Fibroblast of lung (primary cell): Measurements from ENCODE around the gene GPR42. TPM values are rescaled to one million over a fixed set of nuclear protein-coding genes. Genes with fewer than 3 reads are reported as not detected.
"Not testable (repeated sequence)": the region's sequence is repeated elsewhere in the genome, so short reads cannot be mapped to it uniquely, and the experiment has no call there.

Source experiments
- DNase-seq, 2 donors: peaks; one replicate each; pipeline versions ENCODE4 v3.0.0 to v3.0.0-alpha.2; 2010; ENCODE audit warnings: low read depth in 2 of 2
- H2AFZ ChIP-seq: 2 replicates; pipeline ENCODE4 v1.5.1; 2012; ENCODE audit warnings: low read length, control low read depth, inconsistent platforms
- H3K27ac ChIP-seq: 2 replicates; pipeline ENCODE4 v1.5.1; 2011; ENCODE audit warnings: low read length, control low read depth; ENCODE audit not compliant: insufficient read depth
- H3K27me3 ChIP-seq: 2 replicates; pipeline ENCODE4 v1.5.1; 2011; ENCODE audit warnings: mild to moderate bottlenecking, low read length; ENCODE audit not compliant: control insufficient read depth, insufficient read depth
- H3K36me3 ChIP-seq: 2 replicates; pipeline ENCODE4 v1.5.1; 2011; ENCODE audit warnings: low read length; ENCODE audit not compliant: control insufficient read depth, insufficient read depth
- H3K4me1 ChIP-seq: 2 replicates; pipeline ENCODE4 v1.5.1; 2011; ENCODE audit warnings: low read length; ENCODE audit not compliant: control insufficient read depth, insufficient read depth; ENCODE audit errors: extremely low read depth
- H3K4me2 ChIP-seq: 2 replicates; pipeline ENCODE4 v1.5.1; 2011; ENCODE audit warnings: low read length, control low read depth; ENCODE audit not compliant: insufficient read depth; ENCODE audit errors: extremely low read depth
- H3K4me3 ChIP-seq, 4 experiments: fragments of 200-600 bp in 1 of 4; sonication (generic) in 1 of 4; replicated peaks in 1 of 4; 2 replicates each; pipeline ENCODE4 v1.5.1; 2011 to 2016; ENCODE audit warnings: low read length in 4 of 4, low read depth in 3 of 4, mild to moderate bottlenecking in 3 of 4, control low read depth in 2 of 4, inconsistent platforms in 1 of 4, mixed read lengths in 1 of 4; ENCODE audit not compliant: insufficient read depth in 1 of 4; ENCODE audit errors: control extremely low read depth in 1 of 4
- H3K79me2 ChIP-seq: 2 replicates; pipeline ENCODE4 v1.5.1; 2012; ENCODE audit warnings: mild to moderate bottlenecking, low read length, inconsistent platforms; ENCODE audit not compliant: control insufficient read depth, insufficient read depth
- H3K9ac ChIP-seq: 2 replicates; pipeline ENCODE4 v1.5.1; 2011; ENCODE audit warnings: mild to moderate bottlenecking, low read length, control low read depth; ENCODE audit not compliant: insufficient read depth
- H3K9me3 ChIP-seq: 2 replicates; pipeline ENCODE4 v1.5.1; 2012; ENCODE audit warnings: low read depth, low read length; ENCODE audit not compliant: control insufficient read depth, insufficient read depth
- H4K20me1 ChIP-seq: 2 replicates; pipeline ENCODE4 v1.5.1; 2011; ENCODE audit warnings: low read length; ENCODE audit not compliant: control insufficient read depth, insufficient read depth; ENCODE audit errors: extremely low read depth
- EZH2 ChIP-seq: IDR thresholded peaks from 2 replicates; pipeline ENCODE4 v1.5.1; 2012; ENCODE audit warnings: low read length, control low read depth, mild to moderate bottlenecking; ENCODE audit errors: missing control alignments
- polyA plus RNA-seq, 2 donors: library from polyadenylated mRNA; depleted of rRNA in 1 of 2; stranded (reverse) in 1 of 2; unstranded in 1 of 2; fragments of >200 nt; gene quantifications; 2 replicates each; pipeline ENCODE4 v1.2.1, GENCODE V29; 2011 to 2012; ENCODE audit warnings: missing spikeins in 1 of 2
- total RNA-seq: library from RNA; depleted of rRNA; stranded (reverse); fragments of >200 nt; gene quantifications from 2 replicates; pipeline ENCODE4 v1.2.1, GENCODE V29; 2014
- TF ChIP-seq, protein P1 (sequence below), 2 donors: IDR thresholded peaks in 1 of 2; conservative IDR thresholded peaks in 1 of 2; 1 replicate in 1 of 2; 2 replicates in 1 of 2; pipeline ENCODE4 v1.5.1; 2011 to 2012; ENCODE audit warnings: low read length in 2 of 2, control low read depth in 1 of 2, inconsistent platforms in 1 of 2, low read depth in 1 of 2, mild to moderate bottlenecking in 1 of 2

Gene GPR42
- total and polyA plus RNA-seq, 2 donors (not counting 1 experiment from before 2014, with no cell fraction given) = not detected

DNA sequence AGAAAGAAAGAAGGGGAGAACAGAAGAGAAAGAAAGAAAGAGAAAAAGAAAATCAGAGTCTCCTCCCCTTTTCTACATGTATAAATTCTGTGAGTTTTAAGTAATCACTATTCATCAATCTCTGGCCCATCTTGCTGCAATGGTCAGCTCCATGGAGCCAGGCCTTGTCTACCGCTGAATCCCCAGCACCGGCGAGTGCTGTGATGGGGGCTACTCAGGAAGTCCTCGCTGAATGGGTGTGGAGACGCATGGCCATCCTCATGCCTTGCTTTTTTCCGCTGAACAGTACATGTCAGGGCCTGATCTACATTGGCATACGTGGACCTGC, 29.9 kb downstream of the GPR42 start:
- Histone ChIP-seq H3K9ac (no peak overlapping the region), H3K4me2 (no peak overlapping the region), H3K27me3 (no peaks in the 10 kb centered on the region), H3K36me3 (no peaks in the 10 kb centered on the region), H3K4me3 (no peak overlapping the region), H4K20me1 (no peaks in the 10 kb centered on the region), H2AFZ (no peak overlapping the region), H3K79me2 (no peaks in the 10 kb centered on the region), H3K9me3 (no peaks in the 10 kb centered on the region), H3K27ac (no peak overlapping the region), H3K4me1 (no peaks in the 10 kb centered on the region)
- DNase-seq = no peak
- no peak for TF ChIP-seq EZH2
- TF ChIP-seq, protein P1, sequence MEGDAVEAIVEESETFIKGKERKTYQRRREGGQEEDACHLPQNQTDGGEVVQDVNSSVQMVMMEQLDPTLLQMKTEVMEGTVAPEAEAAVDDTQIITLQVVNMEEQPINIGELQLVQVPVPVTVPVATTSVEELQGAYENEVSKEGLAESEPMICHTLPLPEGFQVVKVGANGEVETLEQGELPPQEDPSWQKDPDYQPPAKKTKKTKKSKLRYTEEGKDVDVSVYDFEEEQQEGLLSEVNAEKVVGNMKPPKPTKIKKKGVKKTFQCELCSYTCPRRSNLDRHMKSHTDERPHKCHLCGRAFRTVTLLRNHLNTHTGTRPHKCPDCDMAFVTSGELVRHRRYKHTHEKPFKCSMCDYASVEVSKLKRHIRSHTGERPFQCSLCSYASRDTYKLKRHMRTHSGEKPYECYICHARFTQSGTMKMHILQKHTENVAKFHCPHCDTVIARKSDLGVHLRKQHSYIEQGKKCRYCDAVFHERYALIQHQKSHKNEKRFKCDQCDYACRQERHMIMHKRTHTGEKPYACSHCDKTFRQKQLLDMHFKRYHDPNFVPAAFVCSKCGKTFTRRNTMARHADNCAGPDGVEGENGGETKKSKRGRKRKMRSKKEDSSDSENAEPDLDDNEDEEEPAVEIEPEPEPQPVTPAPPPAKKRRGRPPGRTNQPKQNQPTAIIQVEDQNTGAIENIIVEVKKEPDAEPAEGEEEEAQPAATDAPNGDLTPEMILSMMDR (conservative IDR thresholded peaks at IDR 0.05 in 1 of 2, IDR thresholded peaks at IDR 0.05 in 1 of 2; ENCODE audit: low read depth in 1 of 2, low read length in 2 of 2) = no peak

DNA sequence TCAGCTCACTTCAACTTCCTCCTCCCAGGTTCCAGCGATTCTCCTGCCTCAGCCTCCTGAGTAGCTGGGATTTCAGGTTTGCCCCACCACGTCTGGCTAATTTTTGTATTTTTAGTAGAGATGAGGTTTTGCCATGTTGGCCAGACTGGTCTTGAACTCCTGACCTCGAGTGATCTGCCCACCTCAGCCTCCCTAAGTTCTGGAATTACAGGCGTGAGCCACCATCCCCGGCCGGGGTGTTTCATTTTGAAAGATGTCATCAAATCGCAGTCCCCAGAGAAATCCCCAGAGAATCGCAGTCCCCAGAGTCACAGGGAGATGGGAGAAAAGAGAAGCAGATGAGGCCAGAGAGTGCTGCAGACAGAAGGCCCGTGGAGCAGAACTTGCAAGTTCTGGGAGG, 30.5 kb downstream of the GPR42 start:
- not testable (repeated sequence) for H4K20me1 ChIP-seq, H3K4me3 ChIP-seq, H3K4me2 ChIP-seq, H3K4me1 ChIP-seq, H3K27me3 ChIP-seq, H3K27ac ChIP-seq, DNase-seq, H3K79me2 ChIP-seq, H2AFZ ChIP-seq, H3K9me3 ChIP-seq, H3K36me3 ChIP-seq, H3K9ac ChIP-seq

DNA sequence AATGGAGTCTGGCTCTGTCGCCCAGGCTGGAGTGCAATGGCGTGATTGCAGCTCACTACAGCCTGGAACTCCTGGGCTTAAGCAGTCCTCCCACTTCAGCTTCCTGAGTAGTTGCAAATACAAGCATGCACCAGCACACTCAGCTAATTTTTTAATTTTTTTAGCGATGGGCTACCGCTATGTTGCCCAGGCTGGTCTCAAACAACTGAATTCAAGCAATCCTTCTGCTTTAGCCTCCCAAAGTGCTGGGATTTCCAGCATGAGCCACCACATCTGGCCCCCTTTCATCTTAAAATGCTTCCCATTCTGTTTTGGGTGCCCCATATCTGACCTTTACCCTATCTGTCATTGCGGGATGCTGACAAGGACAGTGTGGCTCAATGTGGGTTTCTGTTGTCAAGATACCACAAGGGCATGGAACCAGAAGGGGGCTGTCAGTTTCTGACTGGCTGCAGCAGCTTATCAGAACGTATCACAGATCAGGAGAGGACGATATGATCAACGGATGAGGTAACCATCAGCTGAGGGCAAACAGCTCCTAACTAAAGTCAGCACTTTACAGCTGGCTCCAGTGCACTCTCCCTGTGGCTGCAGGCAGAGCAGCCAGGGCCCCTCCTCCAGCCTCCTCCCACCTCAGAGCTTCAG, 32.4 kb downstream of the GPR42 start:
- H3K4me3 ChIP-seq = no peak overlapping the region
- H3K9ac ChIP-seq = no peak overlapping the region
- peak in 1 of 2 donors; percentile 3 for DNase-seq
- TF ChIP-seq, protein P1 (conservative IDR thresholded peaks at IDR 0.05 in 1 of 2, IDR thresholded peaks at IDR 0.05 in 1 of 2; ENCODE audit: low read depth in 1 of 2, low read length in 2 of 2) = no peak
- TF ChIP-seq EZH2 = no peak
- H3K4me2 ChIP-seq = no peak overlapping the region
- no peaks in the 10 kb centered on the region for H3K79me2 ChIP-seq
- no peak overlapping the region for H3K27ac ChIP-seq
- H3K4me1 ChIP-seq = no peaks in the 10 kb centered on the region
- H3K27me3 ChIP-seq = no peaks in the 10 kb centered on the region
- H3K36me3 ChIP-seq = no peaks in the 10 kb centered on the region
- H4K20me1 ChIP-seq = no peaks in the 10 kb centered on the region
- H3K9me3 ChIP-seq = no peaks in the 10 kb centered on the region
- no peak overlapping the region for H2AFZ ChIP-seq
